ENCODE data around the gene RABGAP1L.

DNA sequence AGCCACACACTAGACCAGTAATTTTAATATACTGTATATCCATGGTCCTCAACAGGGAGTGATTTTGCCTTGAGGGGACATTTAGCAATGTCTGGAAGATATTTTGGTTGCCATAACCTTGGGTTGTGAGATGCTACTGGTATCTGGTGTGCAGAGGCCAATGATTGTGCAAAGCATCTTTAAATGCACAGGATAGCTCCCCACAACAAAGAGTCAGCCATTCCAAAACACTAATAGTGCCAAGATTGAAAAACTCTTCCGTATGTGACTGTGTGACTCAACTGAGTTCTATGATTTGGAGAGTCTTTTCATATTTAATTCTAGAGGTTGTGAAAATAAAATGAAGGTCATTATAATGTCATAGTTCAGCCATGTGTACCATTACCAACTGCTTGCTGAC is 699.0 kb downstream of the RABGAP1L start:
- TF ChIP-seq, protein P1, sequence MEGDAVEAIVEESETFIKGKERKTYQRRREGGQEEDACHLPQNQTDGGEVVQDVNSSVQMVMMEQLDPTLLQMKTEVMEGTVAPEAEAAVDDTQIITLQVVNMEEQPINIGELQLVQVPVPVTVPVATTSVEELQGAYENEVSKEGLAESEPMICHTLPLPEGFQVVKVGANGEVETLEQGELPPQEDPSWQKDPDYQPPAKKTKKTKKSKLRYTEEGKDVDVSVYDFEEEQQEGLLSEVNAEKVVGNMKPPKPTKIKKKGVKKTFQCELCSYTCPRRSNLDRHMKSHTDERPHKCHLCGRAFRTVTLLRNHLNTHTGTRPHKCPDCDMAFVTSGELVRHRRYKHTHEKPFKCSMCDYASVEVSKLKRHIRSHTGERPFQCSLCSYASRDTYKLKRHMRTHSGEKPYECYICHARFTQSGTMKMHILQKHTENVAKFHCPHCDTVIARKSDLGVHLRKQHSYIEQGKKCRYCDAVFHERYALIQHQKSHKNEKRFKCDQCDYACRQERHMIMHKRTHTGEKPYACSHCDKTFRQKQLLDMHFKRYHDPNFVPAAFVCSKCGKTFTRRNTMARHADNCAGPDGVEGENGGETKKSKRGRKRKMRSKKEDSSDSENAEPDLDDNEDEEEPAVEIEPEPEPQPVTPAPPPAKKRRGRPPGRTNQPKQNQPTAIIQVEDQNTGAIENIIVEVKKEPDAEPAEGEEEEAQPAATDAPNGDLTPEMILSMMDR (conservative IDR thresholded peaks at IDR 0.05), result no peak
- no peak for TF ChIP-seq EZH2 (IDR thresholded peaks at IDR 0.05; ENCODE audit: low read depth)
